NCI-H460 (cell line): ENCODE measurements around the gene MAPKAPK5. TPM values are rescaled to one million over a fixed set of nuclear protein-coding genes. Genes with fewer than 3 reads are reported as not detected.

Source experiments
- small RNA-seq, 2 experiments: library from RNA; depleted of rRNA; stranded (forward); fragments of <200 nt; gene quantifications; one replicate each; pipeline ENCODE3, GENCODE V24; 2014
- total RNA-seq: library from RNA; depleted of rRNA; stranded (reverse); fragments of >200 nt; shearing (Covaris generic); gene quantifications from 2 replicates; pipeline ENCODE4 v1.2.3, GENCODE V29; 2014; rRNA removed

Gene MAPKAPK5
- total RNA-seq, 1 experiment from 2014 or later, result 60.9 TPM

Small RNA genes lying within 50 kb of the gene (small RNA-seq; reads per million reads assigned to genes)
- 0 reads per million in 2 experiments for gene MIR6761

Other genes with a start within 250 kb of the MAPKAPK5 start
- 22.7 and 33.4 TPM in 2 replicates for gene ATXN2, start 242.9 kb upstream of the MAPKAPK5 start, total RNA-seq
- 11.8 and 14.3 TPM in 2 replicates for gene BRAP, start 156.3 kb upstream of the MAPKAPK5 start, total RNA-seq
- 9.8 and 19.0 TPM in 2 replicates for gene ACAD10, start 156.2 kb upstream of the MAPKAPK5 start, total RNA-seq
- gene ALDH2, start 75.3 kb upstream of the MAPKAPK5 start, total RNA-seq, result 14.9 and 18.8 TPM in 2 replicates
- 13.0 and 13.3 TPM in 2 replicates for gene TMEM116, start 170.9 kb downstream of the MAPKAPK5 start, total RNA-seq
- gene ERP29, start 171.2 kb downstream of the MAPKAPK5 start, total RNA-seq, result 173 and 194 TPM in 2 replicates